ENCODE measurements around the gene IFNL1.
"Not testable (repeated sequence)": the region's sequence is repeated elsewhere in the genome, so short reads cannot be mapped to it uniquely, and the experiment has no call there.

Gene IFNL1

DNA sequence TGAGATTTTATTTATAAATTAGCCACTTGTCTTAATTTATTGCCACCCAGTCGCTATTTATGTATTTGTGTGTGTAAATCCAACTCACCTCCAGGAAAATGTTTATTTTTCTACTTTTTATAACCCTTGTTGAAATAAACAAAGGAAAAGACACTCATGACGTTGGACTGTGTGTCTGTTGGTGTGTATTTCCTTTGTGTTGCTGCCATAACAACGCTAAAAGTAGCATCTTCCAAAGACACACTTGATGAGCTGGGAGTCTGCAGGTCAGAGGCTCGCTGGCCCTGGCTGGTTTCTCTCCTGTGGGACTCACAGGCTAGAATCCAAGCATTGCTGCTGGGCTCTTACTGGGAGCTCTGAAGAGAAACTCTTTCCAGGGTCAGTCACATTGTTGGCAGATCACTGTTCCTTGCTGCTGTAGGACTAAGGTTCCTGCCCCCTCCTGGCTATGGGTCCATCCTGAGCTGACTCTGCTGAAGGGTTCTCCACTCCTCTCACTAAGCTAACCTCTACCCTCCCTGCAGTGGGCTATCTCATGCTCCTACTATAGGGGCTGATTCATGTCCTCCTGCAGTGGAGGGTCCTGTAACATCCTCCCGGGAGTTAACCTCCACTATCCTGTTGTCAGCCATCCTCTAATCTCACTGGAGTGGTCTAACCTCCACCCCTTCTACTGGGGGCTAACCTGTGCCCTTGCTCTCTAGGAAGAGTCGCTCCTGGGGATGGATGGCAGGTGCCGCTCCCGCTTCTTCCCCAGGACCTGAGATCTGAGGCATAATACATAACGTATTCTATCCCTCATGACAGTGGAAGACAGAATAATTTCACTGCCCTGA, 26.0 kb upstream of the IFNL1 start:
- no peak for DNase-seq

DNA sequence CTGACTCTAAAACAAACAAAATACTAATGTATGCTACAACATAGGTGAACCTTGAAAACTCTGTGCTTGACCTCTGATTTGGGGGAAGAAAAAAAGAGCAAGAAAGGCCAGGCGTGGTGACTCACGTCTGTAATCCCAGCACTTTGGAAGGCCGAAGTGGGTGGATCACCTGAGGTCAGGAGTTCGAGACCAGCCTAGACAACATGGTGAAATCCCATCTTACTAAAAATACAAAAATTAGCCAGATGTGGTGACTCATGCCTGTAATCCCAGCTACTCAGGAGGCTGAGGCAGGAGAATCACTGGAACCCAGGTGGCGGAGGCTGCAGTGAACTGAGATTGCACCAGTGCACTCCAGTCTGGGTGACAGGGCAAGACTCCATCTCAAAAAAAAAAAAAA, 22.3 kb upstream of the IFNL1 start:
- DNase-seq, result not testable (repeated sequence)

DNA sequence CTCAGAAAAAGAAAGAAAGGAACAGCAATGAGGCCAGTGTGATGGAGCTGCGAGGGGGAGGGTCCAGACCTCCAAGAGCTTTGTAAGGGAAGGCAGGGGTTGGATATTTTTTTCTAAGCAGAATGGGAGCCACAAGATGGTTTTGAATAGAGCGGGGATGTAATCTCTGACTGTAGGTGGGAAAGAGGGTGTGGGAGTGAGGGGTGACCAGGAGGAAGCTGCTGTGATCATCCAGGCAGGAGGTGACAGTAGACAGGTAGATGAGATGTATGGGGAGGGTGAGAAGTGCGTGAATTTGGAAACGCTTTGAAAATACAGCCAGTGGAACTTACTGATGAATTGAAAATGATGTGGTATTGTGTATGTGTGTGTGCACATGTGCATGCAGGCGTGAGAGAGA, 20.6 kb upstream of the IFNL1 start:
- DNase-seq, result no peak

DNA sequence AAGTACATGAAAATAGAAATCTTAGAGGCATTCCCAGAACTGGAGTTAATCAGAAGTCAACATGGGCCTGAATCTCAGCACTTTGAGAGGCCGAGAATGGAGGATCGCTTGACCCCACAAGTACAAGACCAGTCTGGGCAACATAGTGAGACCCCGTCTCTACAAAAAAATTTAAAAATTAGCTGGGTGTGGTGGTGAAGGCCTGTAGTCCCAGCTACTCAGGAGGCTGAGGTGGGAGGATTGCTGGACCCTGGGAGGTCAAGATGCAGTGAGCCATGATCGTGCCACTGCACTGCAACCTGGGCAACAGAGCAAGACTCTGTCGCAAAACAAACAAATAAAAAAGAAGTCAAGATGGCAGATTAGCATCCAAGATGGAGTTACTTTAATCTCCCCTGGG, 19.5 kb upstream of the IFNL1 start:
- no peak for DNase-seq

DNA sequence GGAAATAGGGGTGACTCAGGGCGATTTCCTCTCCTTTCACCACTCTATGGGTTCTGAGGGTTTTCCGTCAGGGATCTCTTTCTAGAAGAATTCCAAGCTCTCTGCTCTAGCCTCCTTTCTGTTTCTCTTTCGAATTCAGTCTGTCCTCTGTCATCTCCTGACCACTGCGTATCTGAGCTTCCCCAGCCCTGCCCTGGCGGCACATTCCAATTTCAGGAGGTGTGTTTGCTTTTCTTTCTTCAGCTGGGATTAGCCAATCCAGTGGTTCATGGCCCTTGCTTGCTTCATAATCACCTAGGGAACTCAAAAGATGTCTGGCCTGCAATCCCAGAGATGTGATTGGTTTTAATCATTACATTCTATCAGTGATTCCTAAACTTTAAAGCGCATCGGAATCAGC, 18.6 kb upstream of the IFNL1 start:
- DNase-seq, result no peak

DNA sequence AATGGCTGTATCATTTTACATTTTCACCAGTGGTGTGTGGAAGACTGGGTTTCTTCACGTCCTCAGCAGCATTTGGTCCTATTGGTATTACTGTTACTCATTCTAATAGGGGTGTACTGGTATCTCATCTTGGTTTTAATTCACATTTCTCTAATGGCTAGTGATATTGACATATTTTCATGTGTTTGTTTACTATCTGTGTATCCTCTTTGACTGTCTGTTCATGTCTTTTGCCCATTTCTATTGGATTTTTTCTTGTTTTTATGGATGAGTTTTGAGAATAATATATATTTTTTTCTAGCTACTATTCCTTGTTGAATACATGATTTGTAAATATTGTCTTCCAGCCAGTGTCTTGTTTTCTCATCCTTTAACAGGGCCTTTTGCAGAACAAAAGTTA, 14.2 kb upstream of the IFNL1 start:
- no peak for DNase-seq

DNA sequence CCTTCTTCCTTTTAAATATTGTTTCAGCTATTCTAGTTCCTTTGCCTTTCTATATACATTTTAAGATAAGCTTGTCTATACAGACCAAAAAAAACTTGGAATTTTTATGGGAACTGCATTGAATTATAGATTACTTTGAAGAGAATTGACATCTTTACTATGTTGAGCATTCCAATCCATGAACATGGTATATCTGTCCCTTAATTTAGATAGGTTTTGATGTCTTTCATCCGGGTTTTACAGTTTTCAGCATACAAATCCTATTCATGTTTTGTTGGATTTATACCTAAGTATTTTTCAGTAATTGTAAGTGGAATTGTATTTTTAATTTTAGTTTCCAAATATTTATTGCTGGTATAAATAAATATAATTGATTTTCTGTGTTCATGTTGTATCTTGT, 12.2 kb upstream of the IFNL1 start:
- no peak for DNase-seq

DNA sequence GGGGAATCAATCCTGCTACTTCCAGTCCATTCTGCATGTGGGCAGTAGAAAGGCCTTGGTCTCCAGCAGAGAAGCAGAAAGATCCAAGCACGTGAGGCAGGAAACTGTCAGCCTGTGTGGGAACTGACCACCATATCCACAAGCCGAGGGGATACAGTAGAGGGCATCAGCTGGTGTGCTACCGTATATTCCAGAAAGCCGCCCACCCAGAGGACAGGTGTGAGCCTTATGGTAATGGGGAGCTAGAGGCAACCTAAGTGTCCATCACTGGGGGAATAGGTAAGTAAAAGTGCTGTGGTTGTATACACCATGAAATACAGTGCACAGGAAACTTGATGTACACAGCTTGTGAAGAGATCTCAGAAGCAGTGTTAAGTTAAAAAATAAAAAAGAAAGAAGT, 2.8 kb upstream of the IFNL1 start:
- DNase-seq, result no peak

DNA sequence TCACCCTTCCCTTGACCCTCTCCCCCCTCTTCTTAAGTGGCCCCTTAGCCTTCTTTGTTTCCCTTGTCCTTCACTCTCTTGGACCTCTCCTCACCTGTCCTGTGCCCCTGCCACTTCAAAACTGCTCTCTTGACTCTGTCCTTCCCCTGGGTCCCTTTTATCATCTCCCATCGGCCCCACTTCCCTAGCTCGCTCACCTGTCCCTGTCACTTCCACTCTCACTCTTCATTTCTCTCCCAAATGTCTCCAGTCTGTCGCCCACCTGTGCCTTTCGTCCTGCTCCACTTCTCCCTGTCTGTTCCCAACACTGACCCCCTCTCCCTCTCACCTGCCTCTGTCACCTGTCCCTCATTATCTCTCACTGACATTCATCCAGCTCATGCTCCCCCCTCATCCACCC, 699 bp downstream of the IFNL1 start:
- no peak for DNase-seq

DNA sequence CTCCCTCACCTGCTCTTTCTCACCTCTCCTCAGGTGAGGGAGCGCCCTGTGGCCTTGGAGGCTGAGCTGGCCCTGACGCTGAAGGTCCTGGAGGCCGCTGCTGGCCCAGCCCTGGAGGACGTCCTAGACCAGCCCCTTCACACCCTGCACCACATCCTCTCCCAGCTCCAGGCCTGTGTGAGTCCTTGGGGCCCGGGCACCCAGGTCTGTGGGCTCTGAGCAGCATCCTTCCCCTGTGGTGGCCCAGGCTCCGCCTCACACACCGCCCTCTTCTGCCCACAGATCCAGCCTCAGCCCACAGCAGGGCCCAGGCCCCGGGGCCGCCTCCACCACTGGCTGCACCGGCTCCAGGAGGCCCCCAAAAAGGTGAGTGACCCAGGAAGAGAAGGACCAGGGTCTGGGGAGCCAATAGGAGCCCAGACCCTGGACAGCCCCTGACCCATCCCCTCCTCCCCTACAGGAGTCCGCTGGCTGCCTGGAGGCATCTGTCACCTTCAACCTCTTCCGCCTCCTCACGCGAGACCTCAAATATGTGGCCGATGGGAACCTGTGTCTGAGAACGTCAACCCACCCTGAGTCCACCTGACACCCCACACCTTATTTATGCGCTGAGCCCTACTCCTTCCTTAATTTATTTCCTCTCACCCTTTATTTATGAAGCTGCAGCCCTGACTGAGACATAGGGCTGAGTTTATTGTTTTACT, 1.9 kb downstream of the IFNL1 start:
- DNase-seq, result no peak

DNA sequence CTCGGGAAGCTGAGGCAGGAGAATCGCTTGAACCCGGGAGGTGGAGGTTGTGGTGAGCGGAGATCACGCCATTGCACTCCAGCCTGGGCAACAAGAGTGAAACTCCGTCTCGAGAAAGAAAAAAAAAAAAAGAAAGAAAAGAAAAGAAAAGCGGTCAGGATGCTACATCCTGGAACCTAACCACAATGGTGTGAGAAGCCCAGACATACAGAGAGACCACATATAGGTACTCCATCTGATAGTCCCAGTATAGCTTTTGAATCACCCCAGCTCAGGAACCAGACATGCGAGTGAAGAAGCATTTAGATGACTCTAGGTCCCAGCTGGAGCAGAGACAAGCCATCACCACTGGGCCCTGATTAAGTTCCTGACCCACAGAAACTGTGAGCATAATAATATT, 3.2 kb downstream of the IFNL1 start:
- no peak for DNase-seq

DNA sequence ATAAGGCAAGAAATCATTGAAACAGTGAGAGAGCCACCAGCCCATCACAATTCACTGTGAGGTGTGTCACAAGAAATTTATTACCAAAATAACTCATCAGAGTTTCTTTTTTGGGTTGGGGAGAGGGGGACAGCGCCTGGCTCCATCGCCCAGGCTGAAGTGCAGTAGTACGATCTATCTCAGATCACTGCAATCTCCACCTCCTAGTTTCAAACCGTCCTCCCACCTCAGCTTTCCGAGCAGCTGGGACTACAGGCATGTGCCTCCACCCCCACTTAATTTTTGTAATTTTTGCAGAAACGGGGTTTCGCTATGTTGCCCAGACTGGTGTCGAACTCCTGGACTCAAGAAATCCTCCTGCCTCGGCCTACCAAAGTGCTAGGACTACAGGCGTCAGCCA, 3.6 kb downstream of the IFNL1 start:
- no peak for DNase-seq

DNA sequence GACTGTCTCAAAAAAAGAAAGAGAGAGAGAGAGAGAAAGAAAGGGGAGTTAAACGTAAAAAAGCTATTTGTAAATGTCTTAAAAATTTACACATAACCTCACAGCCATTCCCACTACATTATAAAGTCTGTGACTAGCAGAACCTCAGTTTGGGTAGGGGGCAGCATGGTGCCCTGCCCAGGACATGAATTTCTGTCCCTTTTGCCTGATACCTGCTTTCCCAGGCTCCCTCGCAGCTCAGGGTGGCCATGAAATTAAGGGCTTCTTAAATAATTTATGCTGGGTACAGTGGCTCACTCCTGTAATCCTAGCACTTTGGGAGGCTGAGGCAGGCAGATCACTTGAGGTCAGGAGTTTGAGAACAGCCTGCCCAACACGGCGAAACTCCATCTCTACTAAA, 4.8 kb downstream of the IFNL1 start:
- no peak for DNase-seq

DNA sequence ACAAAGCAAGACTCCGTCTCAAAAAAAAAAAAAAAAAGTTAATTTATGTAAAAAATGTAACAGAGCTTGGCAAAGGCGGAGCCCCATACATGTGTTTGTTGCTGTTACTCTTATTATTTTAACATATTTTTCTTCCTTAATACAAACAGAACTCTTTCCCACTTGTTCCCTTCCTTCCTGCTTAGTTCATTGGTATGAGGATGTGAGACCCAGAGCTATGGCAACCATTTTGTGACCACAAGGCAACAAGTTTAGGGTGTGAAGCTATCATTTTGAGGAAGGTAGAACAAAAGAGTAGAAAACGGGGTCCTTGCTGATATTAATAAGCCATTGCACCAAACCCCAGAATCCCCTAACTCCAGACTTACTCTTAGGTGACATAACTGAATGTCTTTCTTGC, 5.4 kb downstream of the IFNL1 start:
- DNase-seq, result no peak

DNA sequence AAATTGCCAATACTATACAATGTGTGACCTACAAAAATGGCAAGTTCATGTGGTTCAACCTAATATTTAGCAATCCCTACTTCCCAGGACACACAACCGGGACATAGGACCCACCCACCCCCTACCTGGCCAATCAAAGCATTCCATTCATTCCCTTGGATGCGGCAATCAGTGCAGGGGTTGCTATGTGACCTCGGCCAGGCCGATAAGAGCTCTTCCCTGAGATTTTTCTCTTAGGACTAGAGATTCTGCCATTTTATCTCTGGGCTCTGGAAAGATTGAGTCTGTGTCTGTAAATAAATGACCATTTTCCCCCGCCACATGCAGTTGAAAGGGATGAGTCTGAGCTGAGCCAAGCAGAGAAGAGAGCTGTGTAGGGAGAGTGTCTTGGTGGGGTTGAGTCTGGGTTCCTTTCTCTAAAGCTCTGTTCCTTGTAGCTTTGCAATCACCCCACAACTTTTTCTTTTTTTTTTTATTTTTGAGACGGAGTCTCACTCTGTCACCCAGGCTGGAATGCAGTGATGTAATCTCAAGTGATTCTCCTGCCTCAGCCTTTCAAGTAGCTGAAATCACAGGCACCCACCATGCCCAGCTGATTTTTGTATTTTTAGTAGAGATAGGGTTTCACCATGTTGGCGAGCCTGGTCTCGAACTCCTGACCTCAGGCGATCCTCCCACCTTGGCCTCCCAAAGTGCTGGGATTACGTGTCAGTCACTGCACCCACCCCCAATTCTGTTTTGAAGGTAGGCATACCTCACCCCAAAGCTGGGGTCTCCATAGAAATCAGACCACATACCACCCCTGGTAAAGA, 7.4 kb downstream of the IFNL1 start:
- no peak for DNase-seq

DNA sequence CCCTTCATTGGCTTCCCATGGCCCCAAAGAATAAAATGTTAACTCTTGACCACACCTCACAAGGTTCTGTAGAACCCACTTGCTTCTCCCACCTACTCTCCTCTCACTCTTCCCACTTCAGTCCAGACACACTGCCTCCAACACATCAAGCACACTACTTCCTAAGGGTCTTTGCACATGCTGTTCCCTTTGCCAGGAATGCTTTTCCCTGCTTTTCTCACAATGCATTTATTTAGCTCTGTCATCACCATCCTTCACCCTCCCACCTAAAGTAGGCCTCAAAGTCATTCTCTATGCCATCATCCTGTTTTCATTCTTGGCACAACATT, 7.9 kb downstream of the IFNL1 start:
- DNase-seq, result no peak

DNA sequence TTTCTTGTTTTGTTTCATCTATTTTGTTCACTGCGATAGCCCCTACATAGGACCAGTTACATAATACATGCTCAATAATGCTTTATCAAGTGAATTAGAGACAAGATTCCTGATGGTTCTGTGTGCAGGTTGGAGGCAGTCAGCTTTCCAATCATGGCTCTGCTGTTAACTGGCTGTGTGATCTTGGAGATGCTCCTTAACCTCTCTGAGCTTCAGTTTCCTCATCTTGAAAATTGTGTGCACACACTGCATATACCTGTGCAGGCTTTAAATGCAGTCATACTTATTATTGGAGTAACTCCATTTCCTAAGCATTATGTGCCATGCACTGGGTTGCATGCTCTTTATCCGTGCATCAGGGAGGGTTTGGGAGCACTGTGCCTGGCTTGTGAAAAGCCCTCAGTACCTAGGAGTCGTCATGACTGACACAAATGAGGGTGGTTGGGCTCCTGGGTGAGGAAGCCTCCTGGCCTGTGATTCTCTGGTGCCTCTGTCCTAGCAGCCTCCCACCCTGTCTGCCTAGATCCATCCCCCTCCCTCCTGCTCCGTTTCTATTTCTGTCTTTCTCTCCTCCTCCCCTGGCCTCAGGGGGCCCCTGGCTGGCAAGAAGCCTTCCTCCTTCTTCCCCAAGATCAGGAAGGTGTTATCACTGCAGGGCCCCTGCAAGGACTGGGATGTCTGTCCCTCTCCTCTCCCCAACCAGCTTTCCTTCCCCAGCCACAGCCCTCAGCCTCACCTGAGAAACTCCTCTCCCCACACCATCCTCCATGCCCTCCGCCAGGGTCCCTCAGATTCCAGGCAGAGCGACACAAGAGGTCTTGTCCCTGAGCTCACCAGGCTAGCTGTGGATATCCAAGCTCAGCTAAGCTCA, 8.7 kb downstream of the IFNL1 start:
- DNase-seq, result peak; percentile 19

DNA sequence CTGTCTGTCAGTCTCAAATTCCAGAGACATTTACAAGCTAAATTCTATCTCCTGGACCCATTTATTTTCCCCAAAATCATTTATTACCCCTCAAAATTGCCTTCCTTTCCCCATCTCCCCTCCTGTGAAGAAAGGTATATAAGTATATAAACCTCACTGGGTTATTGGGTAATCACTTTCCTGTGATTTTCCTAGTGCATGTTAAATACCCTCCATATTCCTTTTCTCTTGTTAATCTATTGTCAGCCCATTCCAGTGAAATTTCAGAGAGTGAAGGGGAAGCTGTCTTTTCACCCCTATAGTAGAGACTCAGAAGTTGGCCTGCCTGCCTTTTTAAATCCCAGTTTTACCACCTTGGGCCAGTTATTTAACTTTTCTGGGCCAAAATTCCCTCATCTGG, 9.9 kb downstream of the IFNL1 start:
- DNase-seq, result no peak

DNA sequence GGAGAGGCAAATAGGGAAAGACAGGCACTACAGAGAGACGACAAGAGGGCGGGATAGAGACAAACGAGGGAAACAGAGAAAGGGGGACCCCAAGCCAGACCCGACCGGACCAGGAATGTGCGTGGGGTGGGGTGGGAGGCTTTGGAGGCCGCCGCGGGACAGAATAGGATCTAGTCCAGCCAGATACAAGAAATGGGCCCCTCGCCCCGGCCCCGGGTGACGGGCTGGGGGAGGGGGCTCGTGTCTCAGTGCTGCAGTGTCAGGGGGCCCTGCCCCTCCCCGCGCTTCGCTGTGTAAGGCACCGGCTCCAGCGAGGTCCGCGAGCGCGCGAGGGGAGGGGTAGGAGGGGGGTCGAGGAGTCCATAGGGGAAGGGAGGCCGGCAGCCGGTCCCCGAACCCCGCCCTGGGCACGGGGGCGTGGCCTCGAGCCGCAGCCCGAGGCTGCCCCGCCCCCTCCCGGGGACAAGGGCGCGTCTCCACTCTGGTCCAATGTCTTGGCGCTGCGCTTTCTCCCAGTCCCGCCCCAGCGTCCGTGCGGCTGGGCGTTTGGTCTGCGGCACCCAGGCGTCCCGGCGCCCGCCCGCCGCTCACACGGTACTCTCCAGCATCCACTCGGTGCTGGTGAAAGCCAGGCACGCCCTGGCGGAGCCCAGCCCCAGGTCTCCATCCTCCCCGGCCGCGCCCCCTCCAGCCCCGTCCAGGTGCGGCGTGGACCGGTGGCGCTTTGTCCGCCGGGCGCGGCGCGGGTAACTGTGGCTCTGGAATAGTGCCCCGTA, 11.0 kb downstream of the IFNL1 start:
- peak; percentile 69 for DNase-seq

DNA sequence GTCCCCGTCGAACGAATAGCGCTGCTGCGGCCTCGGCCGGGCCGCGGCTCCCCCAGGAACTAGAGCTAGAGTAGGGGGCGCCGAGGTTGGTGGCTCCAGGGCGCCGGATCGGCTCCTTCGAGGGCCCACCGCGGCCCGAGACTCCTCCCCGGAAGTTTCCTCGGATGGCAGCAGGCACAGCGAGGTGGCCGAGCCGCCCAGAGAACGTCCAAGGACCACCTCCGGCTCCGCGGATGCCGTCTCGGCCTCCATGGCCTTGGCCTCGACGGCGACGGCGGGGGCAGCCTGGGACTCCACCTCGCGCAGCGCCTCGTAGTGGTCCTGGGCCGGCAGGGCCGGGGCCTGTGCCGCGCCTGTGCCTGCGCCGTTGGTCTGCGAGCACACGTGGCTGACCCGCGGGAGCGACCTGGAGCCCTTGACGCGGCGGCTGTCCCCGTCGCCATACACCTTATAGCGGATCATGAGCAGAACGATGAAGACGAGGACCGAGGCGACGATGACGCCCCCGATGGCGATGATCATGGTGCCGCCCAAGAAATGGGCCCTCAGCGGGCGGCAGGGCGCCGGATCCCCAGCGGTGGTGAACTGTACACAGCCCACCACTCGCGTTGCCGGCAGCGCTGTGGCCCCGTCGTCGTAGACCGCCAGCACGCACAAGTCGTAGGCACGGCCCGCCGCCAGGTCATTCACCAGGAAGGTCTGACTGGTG, 11.8 kb downstream of the IFNL1 start:
- no peak for DNase-seq

DNA sequence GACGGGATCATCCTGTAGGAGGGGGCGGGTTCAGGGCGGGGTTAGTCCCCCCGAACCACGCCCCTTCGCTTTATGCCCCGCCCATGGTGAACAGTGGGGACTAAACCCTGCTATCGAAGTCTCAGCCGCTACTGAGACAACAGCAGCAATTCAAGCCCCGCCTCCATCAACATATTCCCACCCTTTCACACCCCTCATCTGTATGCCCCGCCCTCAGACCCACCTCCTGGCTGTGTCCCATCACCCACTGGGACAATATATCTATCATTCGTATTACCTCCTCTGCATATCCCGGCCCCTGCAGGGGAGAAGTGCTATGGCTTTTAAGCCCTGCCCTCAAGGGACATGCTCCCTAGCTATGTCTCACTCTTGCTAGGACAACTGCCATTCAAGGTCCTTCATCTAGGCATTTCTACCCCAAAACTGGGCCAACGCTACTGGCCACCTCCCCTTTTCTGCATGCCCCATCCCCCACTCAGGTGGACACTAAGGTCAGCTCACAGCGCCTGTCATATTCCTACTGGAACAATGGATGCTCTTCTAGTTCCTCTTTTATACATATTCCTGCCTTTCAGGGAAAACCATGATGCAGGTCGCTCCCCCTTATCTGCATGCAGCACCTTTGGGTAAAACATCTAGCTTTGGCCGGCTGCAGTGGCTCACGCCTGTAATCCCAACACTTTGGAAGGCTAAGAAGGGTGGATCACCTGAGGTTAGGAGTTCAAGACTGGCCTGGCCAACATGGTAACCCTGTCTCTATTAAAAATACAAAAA, 12.5 kb downstream of the IFNL1 start:
- DNase-seq, result no peak

Data from NCI-H2171 treated with DMSO at 0.1 percent for 48 hours (cell line).